Endothelial cell of umbilical vein (primary cell): ENCODE data around the gene C1orf167. TPM values are rescaled to one million over a fixed set of nuclear protein-coding genes. Genes with fewer than 3 reads are reported as not detected.

ENCODE experiments used
- BruUV-seq: library from RNA; stranded (reverse); fragments of 400-500 nt; replicated peaks from 2 replicates; lab custom pipeline; 2021; lab: Mats Ljungman, UMichigan
- CTCF ChIA-PET: fragments of 300-600, 350-600 bp; sonication (Branson Sonifier 250); formaldehyde crosslinking; loops from one replicate; lab custom pipeline; 2021; ENCODE audit warnings: antibody characterized with exemption, inconsistent platforms; lab: Charles Lee
- POLR2A ChIA-PET: fragments of 300-600, 350-600 bp; sonication (Branson Sonifier 250); formaldehyde crosslinking; loops from one replicate; lab custom pipeline; 2021; ENCODE audit warnings: antibody characterized with exemption, inconsistent platforms; lab: Charles Lee
- DNase-seq: peaks from one replicate; pipeline ENCODE4 v3.0.0-alpha.2; 2011; ENCODE audit warnings: low read depth, low spot score
- FAIRE-seq: peaks from 2 replicates; lab custom pipeline; 2011; peaks lifted over from hg19 to GRCh38; lab: Jason Lieb, UNC
- H2AFZ ChIP-seq: 2 replicates; pipeline ENCODE4 v1.6.0; 2012; ENCODE audit warnings: low read depth, low read length, control low read depth, inconsistent platforms
- H3K27ac ChIP-seq: 2 replicates; pipeline ENCODE4 v1.5.1; 2011; ENCODE audit warnings: low read depth, mild to moderate bottlenecking, control low read depth, low read length, moderate library complexity; ENCODE audit not compliant: insufficient read depth
- H3K27me3 ChIP-seq, 2 experiments: 2 replicates each; pipeline versions ENCODE4 v1.6.0 to v1.6.1; 2011; ENCODE audit warnings: low read length in 2 of 2, mixed read lengths in 1 of 2; ENCODE audit not compliant: control insufficient read depth in 2 of 2, insufficient read depth in 2 of 2
- H3K36me3 ChIP-seq, 2 experiments: 2 replicates in 1 of 2; 3 replicates in 1 of 2; pipeline ENCODE4 v1.5.1; 2011; ENCODE audit warnings: low read length in 2 of 2, mild to moderate bottlenecking in 1 of 2, moderate library complexity in 1 of 2; ENCODE audit not compliant: control insufficient read depth in 2 of 2, insufficient read depth in 2 of 2; ENCODE audit errors: extremely low read depth in 1 of 2
- H3K4me1 ChIP-seq: 3 replicates; pipeline ENCODE4 v1.5.1; 2011; ENCODE audit warnings: mild to moderate bottlenecking, low read length; ENCODE audit not compliant: control insufficient read depth, insufficient read depth; ENCODE audit errors: extremely low read depth
- H3K4me2 ChIP-seq: 2 replicates; pipeline ENCODE4 v1.6.1; 2011; ENCODE audit warnings: low read length, control low read depth, mixed read lengths; ENCODE audit not compliant: insufficient read depth
- H3K4me3 ChIP-seq, 3 experiments: fragments of 200-600 bp in 1 of 3; sonication (generic), shearing (Covaris generic) in 1 of 3; replicated peaks in 1 of 3; 2 replicates each; pipeline ENCODE4 v1.5.1; 2011 to 2016; ENCODE audit warnings: control low read depth in 3 of 3, low read length in 3 of 3, mild to moderate bottlenecking in 2 of 3, inconsistent platforms in 1 of 3, low read depth in 1 of 3, moderate library complexity in 1 of 3; ENCODE audit not compliant: insufficient read depth in 1 of 3
- H3K79me2 ChIP-seq: 2 replicates; pipeline ENCODE4 v1.6.0; 2012; ENCODE audit warnings: low read length, inconsistent platforms; ENCODE audit not compliant: control insufficient read depth, insufficient read depth
- H3K9ac ChIP-seq: replicated peaks from 2 replicates; pipeline ENCODE3; 2011; ENCODE audit warnings: low read length, control low read depth; ENCODE audit not compliant: insufficient read depth; ENCODE audit errors: extremely low read depth
- H3K9me1 ChIP-seq: replicated peaks from 3 replicates; pipeline ENCODE4 v1.6.0; 2011; ENCODE audit warnings: mild to moderate bottlenecking, low read length; ENCODE audit not compliant: control insufficient read depth, insufficient read depth; ENCODE audit errors: extremely low read depth
- H3K9me3 ChIP-seq: replicated peaks from 2 replicates; pipeline ENCODE4 v1.5.1; 2012; ENCODE audit warnings: low read length, inconsistent platforms; ENCODE audit not compliant: control insufficient read depth, insufficient read depth
- H4K20me1 ChIP-seq: replicated peaks from 2 replicates; pipeline ENCODE3; 2011; ENCODE audit warnings: mild to moderate bottlenecking, low read length; ENCODE audit not compliant: control insufficient read depth, insufficient read depth; ENCODE audit errors: extremely low read depth
- EZH2 ChIP-seq: IDR thresholded peaks from 2 replicates; pipeline ENCODE4 v1.6.1; 2012; ENCODE audit warnings: borderline replicate concordance, low read depth, mild to moderate bottlenecking, moderate library complexity, low read length, inconsistent platforms; ENCODE audit not compliant: severe bottlenecking
- FOS ChIP-seq: IDR thresholded peaks from 2 replicates; pipeline ENCODE4 v1.6.1; 2011; ENCODE audit warnings: mild to moderate bottlenecking, low read length, moderate library complexity, borderline replicate concordance; ENCODE audit not compliant: insufficient read depth
- GATA2 ChIP-seq: IDR thresholded peaks from 2 replicates; pipeline ENCODE4 v1.7.0; 2011; ENCODE audit warnings: low read depth, mild to moderate bottlenecking, moderate library complexity, mixed read lengths, low read length; ENCODE audit not compliant: insufficient read length, insufficient read depth
- JUN ChIP-seq: IDR thresholded peaks from 2 replicates; pipeline ENCODE4 v1.6.1; 2011; ENCODE audit warnings: borderline replicate concordance, low read depth; ENCODE audit not compliant: insufficient read length, insufficient read depth
- MAX ChIP-seq: IDR thresholded peaks from 2 replicates; pipeline ENCODE4 v1.6.1; 2011; ENCODE audit not compliant: insufficient read depth, insufficient read length
- MYC ChIP-seq: IDR thresholded peaks from one replicate; pipeline ENCODE4 v1.6.1; 2011; ENCODE audit warnings: mild to moderate bottlenecking, low read depth, low read length
- POLR2A ChIP-seq: IDR thresholded peaks from 2 replicates; pipeline ENCODE4 v1.6.1; 2012; ENCODE audit warnings: low read depth, mild to moderate bottlenecking, control low read depth, low read length
- POLR2AphosphoS5 ChIP-seq: IDR thresholded peaks from 2 replicates; pipeline ENCODE4 v1.6.1; 2012; ENCODE audit warnings: low read depth, mild to moderate bottlenecking, control low read depth, low read length, moderate library complexity; ENCODE audit not compliant: insufficient read depth
- dilution Hi-C: fragments of 300-500 bp; cut with MboI; formaldehyde crosslinking; loops from one replicate; pipeline ENCODE4 v1.15.0; 2019; ENCODE audit warnings: low sequenced_read_pairs; ENCODE audit not compliant: extremely low pct_ligation_motif_present
- intact Hi-C: fragments of 100-400 bp; cut with micrococcal nuclease; formaldehyde crosslinking; loops from one replicate; pipeline ENCODE4 v1.10.0; 2022
- polyA plus RNA-seq, 4 experiments: library from polyadenylated mRNA; depleted of rRNA in 3 of 4; stranded (reverse) in 3 of 4; unstranded in 1 of 4; fragments of >200 nt; gene quantifications; 2 replicates each; pipeline versions ENCODE4 v1.2.1 to v1.2.3, GENCODE V29; 2011 to 2012; ENCODE audit warnings: missing spikeins in 1 of 4
- total RNA-seq: library from RNA; stranded (reverse); gene quantifications from 2 replicates; pipeline ENCODE4 v1.2.3, GENCODE V29; 2021
- TF ChIP-seq, protein P1 (sequence below), 2 donors: IDR thresholded peaks; 1 replicate in 1 of 2; 2 replicates in 1 of 2; pipeline ENCODE4 v1.5.1; 2011; ENCODE audit warnings: low read length in 2 of 2, mild to moderate bottlenecking in 2 of 2, moderate library complexity in 2 of 2, control low read depth in 1 of 2, inconsistent platforms in 1 of 2, low read depth in 1 of 2; ENCODE audit not compliant: insufficient read depth in 1 of 2; ENCODE audit errors: extremely low read depth in 1 of 2

The C1orf167 gene
- total and polyA plus RNA-seq, 2 donors (not counting 3 experiments of a cell fraction or from before 2014, with no cell fraction given), result not detected

GRCh38 chr1:11799896-11800295, 37.9 kb downstream of the C1orf167 start:
- intact Hi-C loops (loop anchor here (10.0 kb wide), 1 partner anchor 525 kb away; the partner anchor contains the start of gene UBIAD1), dilution Hi-C loops (no loop called here)
- Histone ChIP-seq H3K79me2 (peaks cover 3% of the 10 kb centered on the region), H3K36me3 (peaks cover 2 to 23% of the 10 kb centered on the region in 2 experiments), H3K4me3 (no peak overlapping the region), H2AFZ (no peak overlapping the region), H3K9ac (no peak overlapping the region), H4K20me1 (no peaks in the 10 kb centered on the region), H3K9me1 (no peaks in the 10 kb centered on the region), H3K27me3 (no peaks in the 10 kb centered on the region), H3K4me2 (no peak overlapping the region), H3K9me3 (no peaks in the 10 kb centered on the region), H3K27ac (no peak overlapping the region), H3K4me1 (peaks cover 51% of the 10 kb centered on the region)
- DNase-seq (no peak), FAIRE-seq (no peak)
- TF ChIP-seq GATA2 (no peak), MYC (no peak), FOS (no peak), EZH2 (no peak), JUN (no peak), POLR2A (no peak), MAX (no peak), POLR2AphosphoS5 (no peak)
- TF ChIP-seq, protein P1, sequence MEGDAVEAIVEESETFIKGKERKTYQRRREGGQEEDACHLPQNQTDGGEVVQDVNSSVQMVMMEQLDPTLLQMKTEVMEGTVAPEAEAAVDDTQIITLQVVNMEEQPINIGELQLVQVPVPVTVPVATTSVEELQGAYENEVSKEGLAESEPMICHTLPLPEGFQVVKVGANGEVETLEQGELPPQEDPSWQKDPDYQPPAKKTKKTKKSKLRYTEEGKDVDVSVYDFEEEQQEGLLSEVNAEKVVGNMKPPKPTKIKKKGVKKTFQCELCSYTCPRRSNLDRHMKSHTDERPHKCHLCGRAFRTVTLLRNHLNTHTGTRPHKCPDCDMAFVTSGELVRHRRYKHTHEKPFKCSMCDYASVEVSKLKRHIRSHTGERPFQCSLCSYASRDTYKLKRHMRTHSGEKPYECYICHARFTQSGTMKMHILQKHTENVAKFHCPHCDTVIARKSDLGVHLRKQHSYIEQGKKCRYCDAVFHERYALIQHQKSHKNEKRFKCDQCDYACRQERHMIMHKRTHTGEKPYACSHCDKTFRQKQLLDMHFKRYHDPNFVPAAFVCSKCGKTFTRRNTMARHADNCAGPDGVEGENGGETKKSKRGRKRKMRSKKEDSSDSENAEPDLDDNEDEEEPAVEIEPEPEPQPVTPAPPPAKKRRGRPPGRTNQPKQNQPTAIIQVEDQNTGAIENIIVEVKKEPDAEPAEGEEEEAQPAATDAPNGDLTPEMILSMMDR (IDR thresholded peaks at IDR 0.05; ENCODE audit: extremely low read depth in 1 of 2, insufficient read depth in 1 of 2, low read depth in 1 of 2, low read length in 2 of 2), result no peak
- POLR2A ChIA-PET, result no interaction called here
- CTCF ChIA-PET, result no interaction called here
- BruUV-seq, result no TSS peak
